ENCODE results near the gene STIM1. TPM values are rescaled to one million over a fixed set of nuclear protein-coding genes. Genes with fewer than 3 reads are reported as not detected.

STIM1 gene
- total and polyA plus RNA-seq, 4 donors, result 32.1 to 51.5 (median 41.6) TPM

GRCh38 chr11:3836903-3837302, 18.6 kb upstream of the STIM1 start:
- H3K9me3 ChIP-seq (ENCODE audit: control insufficient read depth, insufficient read depth, low read length), result no peaks in the 10 kb centered on the region
- no peak for DNase-seq (ENCODE audit: low read depth in 4 of 6, low spot score in 6 of 6)
- no peak overlapping the region for H3K4me3 ChIP-seq (ENCODE audit: low read depth, low read length)
- no peaks in the 10 kb centered on the region for H3K27me3 ChIP-seq (ENCODE audit: control insufficient read depth, insufficient read depth, low read length)
- no peak overlapping the region for H3K27ac ChIP-seq (ENCODE audit: low read depth, low read length)
- peaks cover 7% of the 10 kb centered on the region for H3K36me3 ChIP-seq (ENCODE audit: control insufficient read depth, insufficient read depth, low read length)
- 100% methylated on average over 4 of the region's 5 CpGs for WGBS (ENCODE audit: insufficient coverage)
- peaks cover 14% of the 10 kb centered on the region for H3K4me1 ChIP-seq (ENCODE audit: control insufficient read depth, insufficient read depth, low read length)

- Histone ChIP-seq H3K9me3 (ENCODE audit: control insufficient read depth, insufficient read depth, low read length) (no peaks in the 10 kb centered on the region), H3K4me1 (ENCODE audit: control insufficient read depth, insufficient read depth, low read length) (peaks cover 17% of the 10 kb centered on the region), H3K4me3 (ENCODE audit: low read depth, low read length) (no peak overlapping the region), H3K36me3 (ENCODE audit: control insufficient read depth, insufficient read depth, low read length) (peaks cover 7% of the 10 kb centered on the region), H3K27me3 (ENCODE audit: control insufficient read depth, insufficient read depth, low read length) (no peaks in the 10 kb centered on the region), H3K27ac (ENCODE audit: low read depth, low read length) (peak overlapping the region; percentile 1)
- WGBS (ENCODE audit: insufficient coverage), result 83% methylated on average over 1 of the region's 1 CpG
- no peak for DNase-seq (ENCODE audit: low read depth in 4 of 6, low spot score in 6 of 6)
Observed at GRCh38 chr11:3837793-3838192, 17.7 kb upstream of the STIM1 start.

GRCh38 chr11:3838504-3838903, 17.0 kb upstream of the STIM1 start:
- no peak overlapping the region for H3K4me3 ChIP-seq (ENCODE audit: low read depth, low read length)
- no peaks in the 10 kb centered on the region for H3K27me3 ChIP-seq (ENCODE audit: control insufficient read depth, insufficient read depth, low read length)
- WGBS (ENCODE audit: insufficient coverage), result no CpG with 5 or more reads among the region's 2 CpGs
- no peaks in the 10 kb centered on the region for H3K9me3 ChIP-seq (ENCODE audit: control insufficient read depth, insufficient read depth, low read length)
- H3K36me3 ChIP-seq (ENCODE audit: control insufficient read depth, insufficient read depth, low read length), result peaks cover 7% of the 10 kb centered on the region
- H3K27ac ChIP-seq (ENCODE audit: low read depth, low read length), result no peak overlapping the region
- no peak for DNase-seq (ENCODE audit: low read depth in 4 of 6, low spot score in 6 of 6)
- H3K4me1 ChIP-seq (ENCODE audit: control insufficient read depth, insufficient read depth, low read length), result peaks cover 17% of the 10 kb centered on the region

- Histone ChIP-seq H3K36me3 (ENCODE audit: control insufficient read depth, insufficient read depth, low read length) (peaks cover 7% of the 10 kb centered on the region), H3K27ac (ENCODE audit: low read depth, low read length) (peak overlapping the region; percentile 57), H3K27me3 (ENCODE audit: control insufficient read depth, insufficient read depth, low read length) (no peaks in the 10 kb centered on the region), H3K4me1 (ENCODE audit: control insufficient read depth, insufficient read depth, low read length) (peaks cover 17% of the 10 kb centered on the region), H3K9me3 (ENCODE audit: control insufficient read depth, insufficient read depth, low read length) (no peaks in the 10 kb centered on the region), H3K4me3 (ENCODE audit: low read depth, low read length) (peak overlapping the region; percentile 57)
- under 1% methylated on average over 44 of the region's 46 CpGs for WGBS (ENCODE audit: insufficient coverage)
- peak in 1 of 6 donors; percentile 5 for DNase-seq (ENCODE audit: low read depth in 4 of 6, low spot score in 6 of 6)
Observed at GRCh38 chr11:3840004-3840869, 15.2 kb upstream of the STIM1 start.

GRCh38 chr11:3840870-3841425, 14.5 kb upstream of the STIM1 start, which contains the start of gene RHOG:
Gene RHOG, minus strand, starts transcription at chr11:3840959. Its CDS starts 12,821 bp downstream, at chr11:3828138.
- Histone ChIP-seq H3K9me3 (ENCODE audit: control insufficient read depth, insufficient read depth, low read length) (no peaks in the 10 kb centered on the region), H3K4me3 (ENCODE audit: low read depth, low read length) (peak within 1 kb of the TSS; percentile 57), H3K4me1 (ENCODE audit: control insufficient read depth, insufficient read depth, low read length) (peaks cover 17% of the 10 kb centered on the region), H3K27me3 (ENCODE audit: control insufficient read depth, insufficient read depth, low read length) (no peaks in the 10 kb centered on the region), H3K36me3 (ENCODE audit: control insufficient read depth, insufficient read depth, low read length) (peaks cover 4% of the 10 kb centered on the region), H3K27ac (ENCODE audit: low read depth, low read length) (peak within 1 kb of the TSS; percentile 89)
- DNase-seq (ENCODE audit: low read depth in 4 of 6, low spot score in 6 of 6), result peak in 5 of 6 donors; percentile 36 to 86 (median 46)
- under 1% methylated on average over 28 of the region's 42 CpGs for WGBS (ENCODE audit: insufficient coverage)

GRCh38 chr11:3841426-3842350, 13.8 kb upstream of the STIM1 start:
- H3K9me3 ChIP-seq (ENCODE audit: control insufficient read depth, insufficient read depth, low read length), result no peaks in the 10 kb centered on the region
- no peaks in the 10 kb centered on the region for H3K27me3 ChIP-seq (ENCODE audit: control insufficient read depth, insufficient read depth, low read length)
- peak overlapping the region; percentile 89 for H3K27ac ChIP-seq (ENCODE audit: low read depth, low read length)
- 23% methylated on average over 40 of the region's 44 CpGs for WGBS (ENCODE audit: insufficient coverage)
- DNase-seq (ENCODE audit: low read depth in 4 of 6, low spot score in 6 of 6), result peak in 5 of 6 donors; percentile 50 to 92 (median 62)
- peaks cover 4% of the 10 kb centered on the region for H3K36me3 ChIP-seq (ENCODE audit: control insufficient read depth, insufficient read depth, low read length)
- H3K4me1 ChIP-seq (ENCODE audit: control insufficient read depth, insufficient read depth, low read length), result peaks cover 17% of the 10 kb centered on the region
- H3K4me3 ChIP-seq (ENCODE audit: low read depth, low read length), result peak overlapping the region; percentile 51

GRCh38 chr11:3843326-3843725, 12.1 kb upstream of the STIM1 start:
- no peaks in the 10 kb centered on the region for H3K36me3 ChIP-seq (ENCODE audit: control insufficient read depth, insufficient read depth, low read length)
- no peak overlapping the region for H3K27ac ChIP-seq (ENCODE audit: low read depth, low read length)
- no peak overlapping the region for H3K4me3 ChIP-seq (ENCODE audit: low read depth, low read length)
- no CpG with 5 or more reads among the region's 3 CpGs for WGBS (ENCODE audit: insufficient coverage)
- H3K27me3 ChIP-seq (ENCODE audit: control insufficient read depth, insufficient read depth, low read length), result no peaks in the 10 kb centered on the region
- DNase-seq (ENCODE audit: low read depth in 4 of 6, low spot score in 6 of 6), result no peak
- H3K4me1 ChIP-seq (ENCODE audit: control insufficient read depth, insufficient read depth, low read length), result peaks cover 17% of the 10 kb centered on the region
- H3K9me3 ChIP-seq (ENCODE audit: control insufficient read depth, insufficient read depth, low read length), result no peaks in the 10 kb centered on the region

- no peaks in the 10 kb centered on the region for H3K36me3 ChIP-seq (ENCODE audit: control insufficient read depth, insufficient read depth, low read length)
- H3K4me3 ChIP-seq (ENCODE audit: low read depth, low read length), result no peak overlapping the region
- H3K27me3 ChIP-seq (ENCODE audit: control insufficient read depth, insufficient read depth, low read length), result no peaks in the 10 kb centered on the region
- no peaks in the 10 kb centered on the region for H3K9me3 ChIP-seq (ENCODE audit: control insufficient read depth, insufficient read depth, low read length)
- H3K27ac ChIP-seq (ENCODE audit: low read depth, low read length), result no peak overlapping the region
- DNase-seq (ENCODE audit: low read depth in 4 of 6, low spot score in 6 of 6), result no peak
- peaks cover 5% of the 10 kb centered on the region for H3K4me1 ChIP-seq (ENCODE audit: control insufficient read depth, insufficient read depth, low read length)
- WGBS (ENCODE audit: insufficient coverage), result 100% methylated on average over 1 of the region's 1 CpG
Observed at GRCh38 chr11:3845246-3845645, 10.2 kb upstream of the STIM1 start.

GRCh38 chr11:3845670-3846069, 9.8 kb upstream of the STIM1 start:
- H3K27me3 ChIP-seq (ENCODE audit: control insufficient read depth, insufficient read depth, low read length), result no peaks in the 10 kb centered on the region
- no CpG with 5 or more reads among the region's 3 CpGs for WGBS (ENCODE audit: insufficient coverage)
- H3K36me3 ChIP-seq (ENCODE audit: control insufficient read depth, insufficient read depth, low read length), result no peaks in the 10 kb centered on the region
- no peaks in the 10 kb centered on the region for H3K9me3 ChIP-seq (ENCODE audit: control insufficient read depth, insufficient read depth, low read length)
- H3K27ac ChIP-seq (ENCODE audit: low read depth, low read length), result no peak overlapping the region
- H3K4me1 ChIP-seq (ENCODE audit: control insufficient read depth, insufficient read depth, low read length), result peaks cover 4% of the 10 kb centered on the region
- no peak overlapping the region for H3K4me3 ChIP-seq (ENCODE audit: low read depth, low read length)
- DNase-seq (ENCODE audit: low read depth in 4 of 6, low spot score in 6 of 6), result no peak
